DOHH2 (cell line): ENCODE results near the gene KLK10.

Experiments
- H3F3A ChIP-seq: fragments of 200-600 bp; sonication (generic), shearing (Covaris generic); 2 replicates; pipeline ENCODE4 v1.6.0; 2016; ENCODE audit warnings: antibody characterized with exemption, mild to moderate bottlenecking; ENCODE audit not compliant: control insufficient read depth, insufficient read depth
- H3K27ac ChIP-seq: fragments of 200-600 bp; sonication (generic); 2 replicates; pipeline ENCODE4 v1.5.1; 2014; ENCODE audit warnings: low read depth, mild to moderate bottlenecking, low read length, moderate library complexity
- H3K27me3 ChIP-seq: fragments of 200-600 bp; sonication (generic); 2 replicates; pipeline ENCODE4 v1.6.1; 2014; ENCODE audit warnings: mild to moderate bottlenecking, low read length, mixed read lengths; ENCODE audit not compliant: control insufficient read depth
- H3K36me3 ChIP-seq: fragments of 200-600 bp; sonication (generic); 2 replicates; pipeline ENCODE4 v1.6.1; 2014; ENCODE audit warnings: mild to moderate bottlenecking, low read length, moderate library complexity, mixed read lengths; ENCODE audit not compliant: control insufficient read depth
- H3K4me1 ChIP-seq: fragments of 200-600 bp; sonication (generic); 2 replicates; pipeline ENCODE4 v1.6.1; 2014; ENCODE audit warnings: mild to moderate bottlenecking, low read length, mixed read lengths; ENCODE audit not compliant: control insufficient read depth
- H3K4me2 ChIP-seq: fragments of 200-600 bp; sonication (generic); 2 replicates; pipeline ENCODE4 v1.6.0; 2014; ENCODE audit warnings: mild to moderate bottlenecking, low read length, moderate library complexity
- H3K4me3 ChIP-seq: fragments of 200-600 bp; sonication (generic); 2 replicates; pipeline ENCODE4 v1.5.1; 2014; ENCODE audit warnings: mild to moderate bottlenecking, low read length, mixed read lengths
- H3K79me2 ChIP-seq: fragments of 200-600 bp; sonication (generic); 2 replicates; pipeline ENCODE4 v1.6.1; 2014; ENCODE audit warnings: mild to moderate bottlenecking, low read length, mixed read lengths; ENCODE audit not compliant: control insufficient read depth
- H3K9me2 ChIP-seq: fragments of 200-600 bp; sonication (generic); replicated peaks from 2 replicates; pipeline ENCODE4 v1.6.1; 2014; ENCODE audit warnings: mild to moderate bottlenecking, low read length, mixed read lengths; ENCODE audit not compliant: control insufficient read depth
- H3K9me3 ChIP-seq: fragments of 200-600 bp; sonication (generic); 2 replicates; pipeline ENCODE4 v1.6.1; 2014; ENCODE audit warnings: antibody characterized with exemption, low read length, mixed read lengths; ENCODE audit not compliant: control insufficient read depth, insufficient read depth
- H4K20me1 ChIP-seq: fragments of 200-600 bp; sonication (generic); 2 replicates; pipeline ENCODE4 v1.6.0; 2014; ENCODE audit warnings: low read depth, mild to moderate bottlenecking, antibody characterized with exemption, low read length, moderate library complexity; ENCODE audit not compliant: control insufficient read depth, insufficient read depth
- CTCF ChIP-seq: fragments of 200-600 bp; sonication (generic); IDR thresholded peaks from one replicate; pipeline ENCODE4 v1.5.1; 2014; ENCODE audit warnings: antibody characterized with exemption, mild to moderate bottlenecking, low read depth, low read length; ENCODE audit not compliant: poor library complexity, severe bottlenecking
- EZH2phosphoT487 ChIP-seq: fragments of 200-600 bp; sonication (generic); IDR thresholded peaks from 2 replicates; pipeline ENCODE4 v1.6.1; 2017; ENCODE audit warnings: borderline replicate concordance, mild to moderate bottlenecking, antibody characterized with exemption, low read length, moderate library complexity, mixed read lengths

The KLK10 gene

DNA sequence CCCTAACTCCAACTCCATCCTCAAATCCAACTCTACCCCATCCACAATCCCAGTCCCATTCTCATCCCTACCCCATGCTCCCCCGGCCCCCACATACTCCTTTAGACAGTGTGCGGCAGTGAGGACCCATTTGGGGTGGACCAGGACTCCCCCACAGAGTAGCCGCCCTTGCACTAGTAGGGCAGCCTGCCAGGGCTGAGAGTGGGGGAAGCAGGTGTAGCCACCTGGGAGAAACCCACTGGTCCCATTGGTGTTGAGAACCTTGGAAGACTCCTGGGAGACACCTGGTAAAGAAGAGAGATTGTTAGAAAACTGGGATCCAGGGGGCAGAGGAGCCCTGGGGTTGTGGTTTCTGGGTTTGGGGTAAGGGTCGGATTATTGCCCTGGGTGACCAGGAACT, 40.8 kb upstream of the KLK10 start:
- Histone ChIP-seq H3K27me3 (peaks cover 6% of the 10 kb centered on the region; the same call in 1 of the 2 replicates), H3K4me1 (no peaks in the 10 kb centered on the region), H3K4me3 (no peak overlapping the region), H3K9me3 (no peaks in the 10 kb centered on the region), H3K79me2 (no peaks in the 10 kb centered on the region), H3K9me2 (no peaks in the 10 kb centered on the region), H3F3A (no peaks in the 10 kb centered on the region), H3K36me3 (no peaks in the 10 kb centered on the region), H4K20me1 (no peaks in the 10 kb centered on the region), H3K4me2 (no peak overlapping the region), H3K27ac (no peak overlapping the region)
- TF ChIP-seq CTCF (no peak), EZH2phosphoT487 (no peak)

- TF ChIP-seq EZH2phosphoT487: no peak
- no peak for TF ChIP-seq CTCF
- Histone ChIP-seq H4K20me1 (no peaks in the 10 kb centered on the region), H3K9me3 (no peaks in the 10 kb centered on the region), H3K79me2 (no peaks in the 10 kb centered on the region), H3F3A (no peaks in the 10 kb centered on the region), H3K36me3 (no peaks in the 10 kb centered on the region), H3K4me3 (no peak overlapping the region), H3K4me2 (no peak overlapping the region), H3K4me1 (no peaks in the 10 kb centered on the region), H3K9me2 (no peaks in the 10 kb centered on the region), H3K27ac (no peak overlapping the region), H3K27me3 (peaks cover 6% of the 10 kb centered on the region; the same call in 1 of the 2 replicates)
Observed at GRCh38 chr19:51059715-51060114, 40.2 kb upstream of the KLK10 start.

DNA sequence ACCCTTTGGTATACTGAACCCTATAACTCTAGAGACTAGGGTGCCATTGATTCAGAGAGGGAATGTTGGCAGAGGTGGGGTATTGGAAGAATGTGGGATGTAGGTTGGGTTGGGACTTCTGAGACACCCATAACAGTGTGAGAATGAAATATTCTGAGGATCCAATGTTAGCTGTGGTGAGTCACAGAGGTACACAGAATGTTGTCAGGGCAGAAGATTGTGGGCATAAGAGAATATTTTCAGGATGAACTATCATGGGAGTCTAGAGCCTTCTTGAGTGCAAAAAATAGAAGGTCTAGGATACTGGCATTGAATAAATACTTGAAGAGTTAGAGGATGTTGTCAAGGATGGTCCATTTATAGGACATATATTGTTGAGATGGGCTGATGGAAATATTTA, 36.4 kb upstream of the KLK10 start:
- peaks cover 6% of the 10 kb centered on the region; the same call in 1 of the 2 replicates for H3K27me3 ChIP-seq
- H3K27ac ChIP-seq: no peak overlapping the region
- no peaks in the 10 kb centered on the region for H3K4me1 ChIP-seq
- H3K4me3 ChIP-seq: no peak overlapping the region
- no peak overlapping the region for H3K4me2 ChIP-seq
- no peaks in the 10 kb centered on the region for H3F3A ChIP-seq
- H3K9me2 ChIP-seq: no peaks in the 10 kb centered on the region
- H3K36me3 ChIP-seq: no peaks in the 10 kb centered on the region
- no peaks in the 10 kb centered on the region for H3K9me3 ChIP-seq
- TF ChIP-seq EZH2phosphoT487: no peak
- TF ChIP-seq CTCF: no peak
- H3K79me2 ChIP-seq: no peaks in the 10 kb centered on the region
- H4K20me1 ChIP-seq: no peaks in the 10 kb centered on the region

GRCh38 chr19:51047031-51047335, 27.5 kb upstream of the KLK10 start:
- no peaks in the 10 kb centered on the region for H3K4me1 ChIP-seq
- no peaks in the 10 kb centered on the region for H3F3A ChIP-seq
- H3K9me2 ChIP-seq: no peaks in the 10 kb centered on the region
- H4K20me1 ChIP-seq: no peaks in the 10 kb centered on the region
- H3K4me2 ChIP-seq: no peak overlapping the region
- H3K9me3 ChIP-seq: no peaks in the 10 kb centered on the region
- TF ChIP-seq EZH2phosphoT487 (no peak), CTCF (no peak)
- H3K27ac ChIP-seq: no peak overlapping the region
- no peaks in the 10 kb centered on the region for H3K36me3 ChIP-seq
- H3K4me3 ChIP-seq: no peak overlapping the region
- no peaks in the 10 kb centered on the region for H3K79me2 ChIP-seq
- no peaks in the 10 kb centered on the region for H3K27me3 ChIP-seq
